HCT116 (cell line): Measurements from ENCODE around the gene UVSSA.

ENCODE experiments used
- CEBPB ChIP-seq: IDR thresholded peaks from 2 replicates; pipeline ENCODE4 v1.6.1; 2012; ENCODE audit warnings: low read depth
- CTCF ChIP-seq, 3 experiments: fragments of 200-600 bp in 1 of 3; sonication (generic) in 1 of 3; IDR thresholded peaks in 2 of 3; conservative IDR thresholded peaks in 1 of 3; 2 replicates each; pipeline ENCODE4 v1.5.1; 2012 to 2017; ENCODE audit warnings: low read depth in 2 of 3, low read length in 2 of 3, antibody characterized with exemption in 1 of 3, borderline replicate concordance in 1 of 3, control low read depth in 1 of 3, mild to moderate bottlenecking in 1 of 3, mixed read lengths in 1 of 3, mixed run types in 1 of 3, moderate library complexity in 1 of 3; ENCODE audit not compliant: insufficient read depth in 1 of 3
- EGR1 ChIP-seq: IDR thresholded peaks from 2 replicates; pipeline ENCODE4 v1.6.1; 2012; ENCODE audit warnings: low read depth
- ELF1 ChIP-seq: IDR thresholded peaks from 2 replicates; pipeline ENCODE4 v1.6.1; 2012; ENCODE audit warnings: low read depth, borderline replicate concordance
- EZH2 ChIP-seq: fragments of 200-600 bp; sonication (generic); IDR thresholded peaks from 2 replicates; pipeline ENCODE4 v1.6.1; 2017; ENCODE audit warnings: antibody characterized with exemption, mixed run types
- EZH2phosphoT487 ChIP-seq: fragments of 200-600 bp; IDR thresholded peaks from 2 replicates; pipeline ENCODE4 v1.6.1; 2018; ENCODE audit warnings: antibody characterized with exemption, borderline replicate concordance
- FOSL1 ChIP-seq: IDR thresholded peaks from 2 replicates; pipeline ENCODE4 v1.6.1; 2012; ENCODE audit warnings: low read depth
- POLR2A ChIP-seq: IDR thresholded peaks from 2 replicates; pipeline ENCODE4 v1.7.0; 2011; ENCODE audit warnings: borderline replicate concordance; ENCODE audit not compliant: insufficient read depth, insufficient read length; ENCODE audit errors: extremely low read depth
- POLR2AphosphoS5 ChIP-seq: IDR thresholded peaks from 2 replicates; pipeline ENCODE4 v1.6.1; 2011; ENCODE audit warnings: mild to moderate bottlenecking, low read depth, low read length, moderate library complexity
- RAD21 ChIP-seq: IDR thresholded peaks from 2 replicates; pipeline ENCODE4 v1.6.1; 2012; ENCODE audit warnings: low read depth, mild to moderate bottlenecking
- REST ChIP-seq: IDR thresholded peaks from 2 replicates; pipeline ENCODE4 v1.6.1; 2012; ENCODE audit warnings: low read depth
- ZFX ChIP-seq: fragments of 450-650 bp; IDR thresholded peaks from 2 replicates; pipeline ENCODE4 v1.6.1; 2017
- ZNF274 ChIP-seq: fragments of 200-500 bp; sonication (Bioruptor generic); IDR thresholded peaks from 2 replicates; pipeline ENCODE4 v1.6.1; 2014; ENCODE audit warnings: mild to moderate bottlenecking, low read depth, low read length, inconsistent platforms
- TF ChIP-seq, protein P1 (sequence below): IDR thresholded peaks from 2 replicates; pipeline ENCODE4 v1.6.1; 2012

- TF ChIP-seq CTCF (IDR thresholded peaks at IDR 0.05 in 2 of 3, conservative IDR thresholded peaks at IDR 0.05 in 1 of 3; ENCODE audit: borderline replicate concordance in 1 of 3, insufficient read depth in 1 of 3, low read depth in 2 of 3, low read length in 2 of 3) (no peak), POLR2A (no peak), REST (no peak), POLR2AphosphoS5 (no peak), CEBPB (no peak), FOSL1 (no peak), RAD21 (no peak), ZFX (no peak), EZH2phosphoT487 (no peak), EZH2 (no peak), ZNF274 (no peak), ELF1 (no peak), EGR1 (no peak)
- TF ChIP-seq, protein P1, sequence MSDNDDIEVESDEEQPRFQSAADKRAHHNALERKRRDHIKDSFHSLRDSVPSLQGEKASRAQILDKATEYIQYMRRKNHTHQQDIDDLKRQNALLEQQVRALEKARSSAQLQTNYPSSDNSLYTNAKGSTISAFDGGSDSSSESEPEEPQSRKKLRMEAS = no peak
Observed at GRCh38 chr4:1359144-1359501, 12.1 kb downstream of the UVSSA start.
